GM19023 (cell line): ENCODE data around the gene GSTM5.
A peak's percentile ranks its signal among the peaks of the same experiment; 100 is the strongest.
"Not testable (repeated sequence)": the region's sequence is repeated elsewhere in the genome, so short reads cannot be mapped to it uniquely, and the experiment has no call there.

Experiments used
- ATAC-seq: cut with Tn5 transposase; IDR thresholded peaks from one replicate; pipeline ENCODE4 v1.9.1; 2021; ENCODE audit warnings: mild to moderate bottlenecking, moderate library complexity; ENCODE audit not compliant: unreplicated experiment

Gene GSTM5

DNA sequence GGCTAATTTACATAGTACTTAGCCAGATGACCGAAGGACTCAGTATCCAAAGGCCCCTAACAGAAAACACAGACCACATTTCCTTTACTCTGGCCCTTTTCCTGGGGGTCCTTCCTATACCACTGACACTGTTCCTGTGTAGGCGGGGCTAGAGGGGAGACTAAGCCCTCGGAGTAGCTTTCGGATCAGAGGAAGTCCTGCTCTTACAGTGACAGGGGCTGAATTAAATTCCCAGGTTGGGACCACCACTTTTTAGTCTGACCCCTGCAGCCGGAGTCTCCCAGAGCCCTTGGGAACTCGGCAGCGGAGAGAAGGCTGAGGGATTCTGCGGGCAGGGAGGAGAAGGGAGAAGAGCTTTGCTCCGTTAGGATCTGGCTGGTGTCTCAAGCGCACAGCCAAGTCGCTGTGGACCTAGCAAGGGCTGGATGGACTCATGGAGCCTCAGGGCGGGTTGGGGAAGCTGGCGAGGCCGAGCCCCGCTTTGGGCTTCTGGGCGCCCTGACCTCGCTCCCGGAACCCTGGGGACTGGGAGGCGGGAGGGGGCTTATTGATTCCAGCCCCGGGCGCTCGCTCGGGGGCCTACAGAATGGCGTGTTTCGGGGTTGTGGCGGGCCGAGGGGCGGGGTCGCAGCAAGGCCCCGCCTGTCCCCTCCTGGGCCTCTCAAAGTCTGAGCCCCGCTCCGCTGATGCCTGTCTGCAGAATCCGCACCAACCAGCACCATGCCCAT is at the start of gene GSTM5:
TSS of gene GSTM5 (plus strand) at position 659 of the 728 bp plus-strand sequence. CDS start at position 721, 62 bp downstream.
- not testable (repeated sequence) for ATAC-seq

DNA sequence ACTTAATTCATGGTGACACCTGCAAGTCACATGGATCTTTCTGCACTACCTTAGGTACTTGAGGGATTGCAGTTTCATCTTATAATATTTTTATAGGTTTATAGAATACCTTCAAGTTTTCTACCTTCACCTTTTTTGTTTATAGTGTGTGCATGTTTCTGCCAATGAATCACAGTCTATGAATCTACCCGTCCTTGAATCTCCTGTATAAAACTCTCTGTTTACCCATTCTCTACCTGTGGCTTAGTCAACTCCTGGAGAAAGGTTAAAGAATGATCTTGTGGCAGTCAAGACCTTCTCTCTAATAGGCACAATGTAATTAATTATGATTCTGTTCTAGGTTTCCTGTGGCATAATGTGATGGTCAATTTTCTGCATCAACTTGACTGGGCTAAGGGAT is 47.4 kb upstream of the GSTM5 start:
- ATAC-seq = no peak

DNA sequence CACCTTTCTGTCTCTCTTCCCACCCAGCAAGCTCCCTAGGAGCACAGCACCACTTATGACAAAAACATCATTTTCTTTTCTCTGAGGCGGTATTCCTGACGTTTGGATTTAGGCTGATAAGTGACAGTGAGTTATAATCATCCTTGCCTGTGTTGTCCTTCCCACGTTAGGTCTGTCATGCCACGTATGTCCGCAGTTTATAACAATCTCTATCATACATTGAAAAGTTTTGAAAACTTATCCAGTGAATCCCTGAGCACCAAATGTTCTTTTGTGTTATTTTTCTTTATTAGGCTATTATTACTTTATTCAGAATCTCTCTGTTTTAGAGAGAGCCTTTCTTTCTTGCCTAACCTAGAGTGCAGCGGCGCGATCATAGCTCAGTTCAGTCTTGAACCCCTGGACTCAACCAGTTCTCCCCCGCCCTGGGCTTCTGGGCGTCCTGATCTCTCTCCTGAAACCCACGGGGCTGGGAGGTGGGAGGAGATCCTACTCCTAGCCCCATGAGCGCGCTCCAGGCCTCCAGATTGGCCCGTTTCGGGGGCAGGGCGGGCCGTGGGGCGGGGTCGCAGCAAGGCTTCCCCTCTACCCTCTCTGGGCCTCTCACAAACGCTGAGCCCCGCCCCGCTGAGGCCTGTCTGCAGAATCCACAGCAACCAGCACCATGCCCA is 44.5 kb upstream of the GSTM5 start, which contains the start of gene GSTM2:
TSS of gene GSTM2 (plus strand) at position 606 of the 671 bp plus-strand sequence. CDS start at position 665, 59 bp downstream.
- ATAC-seq = peak; percentile 97

DNA sequence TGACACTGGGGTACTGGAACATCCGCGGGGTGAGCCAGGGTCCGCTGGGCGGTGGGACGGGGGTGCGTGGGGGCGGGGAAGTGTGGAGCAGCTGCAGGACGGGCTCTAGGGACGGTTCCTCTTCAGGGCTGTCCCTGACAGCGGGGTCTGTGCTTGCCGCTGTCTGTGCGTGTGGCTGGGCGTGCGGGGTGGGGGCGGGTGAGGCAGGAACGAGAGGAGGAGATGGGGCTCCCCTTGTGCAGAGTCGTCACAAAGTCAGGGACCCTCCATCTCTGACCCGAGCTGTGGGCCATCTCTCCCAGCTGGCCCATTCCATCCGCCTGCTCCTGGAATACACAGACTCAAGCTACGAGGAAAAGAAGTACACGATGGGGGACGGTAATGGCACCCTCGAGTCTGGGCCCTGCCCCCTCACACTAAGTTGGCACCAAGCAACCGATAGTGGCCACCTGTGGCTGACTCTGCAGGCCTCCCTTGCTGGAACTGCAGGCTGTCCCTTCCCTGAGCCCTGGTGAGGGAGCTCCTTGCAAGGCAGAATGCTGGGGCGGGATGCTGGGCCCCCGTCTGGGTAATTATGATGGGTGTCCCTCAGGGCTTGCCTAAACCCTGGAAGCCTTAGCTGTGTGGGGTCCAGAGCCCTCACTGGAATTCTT is 43.8 kb upstream of the GSTM5 start:
- no peak for ATAC-seq

DNA sequence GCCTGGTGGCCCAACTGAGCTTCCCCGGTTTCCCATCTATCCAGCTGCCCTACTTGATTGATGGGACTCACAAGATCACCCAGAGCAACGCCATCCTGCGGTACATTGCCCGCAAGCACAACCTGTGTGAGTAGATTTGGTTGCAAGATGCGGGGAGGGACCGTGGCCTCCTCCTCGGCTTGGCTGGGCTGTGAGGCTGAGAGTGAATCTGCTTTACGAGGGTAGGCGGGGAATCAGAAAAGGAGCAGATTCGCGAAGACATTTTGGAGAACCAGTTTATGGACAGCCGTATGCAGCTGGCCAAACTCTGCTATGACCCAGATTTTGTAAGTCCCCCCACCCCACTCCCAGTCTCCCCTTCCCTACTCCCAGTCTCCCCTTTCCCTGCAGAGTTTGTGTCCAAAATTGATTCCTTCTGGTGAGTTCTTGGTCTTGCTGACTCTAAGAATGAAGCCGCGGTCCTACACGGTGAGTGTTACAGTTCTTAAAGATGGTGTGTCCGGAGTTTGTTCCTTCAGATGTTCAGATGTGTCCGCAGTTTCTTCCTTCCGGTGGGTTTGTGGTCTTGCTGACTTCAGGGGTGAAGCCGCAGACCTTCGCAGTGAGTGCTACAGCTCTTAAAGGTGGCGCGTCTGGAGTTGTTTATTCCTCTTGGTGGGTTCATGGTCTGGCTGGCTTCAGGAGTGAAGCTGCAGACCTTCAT is 42.7 kb upstream of the GSTM5 start:
- ATAC-seq = no peak

DNA sequence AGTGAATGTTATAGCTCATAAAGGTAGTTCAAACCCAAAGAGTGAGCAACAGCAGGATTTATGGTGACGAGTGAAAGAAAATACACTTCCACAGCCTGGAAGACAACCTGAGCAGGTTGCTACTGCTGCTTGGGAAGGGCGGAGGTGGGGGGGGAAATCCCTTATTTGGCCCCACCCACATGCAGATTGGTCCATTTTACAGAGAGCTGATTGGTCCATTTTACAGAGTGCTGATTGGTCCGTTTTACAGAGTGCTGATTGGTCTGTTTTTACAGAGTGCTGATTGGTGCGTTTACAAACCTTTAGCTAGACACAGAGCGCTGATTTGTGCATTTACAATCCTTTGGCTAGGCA is 42.1 kb upstream of the GSTM5 start:
- not testable (repeated sequence) for ATAC-seq

DNA sequence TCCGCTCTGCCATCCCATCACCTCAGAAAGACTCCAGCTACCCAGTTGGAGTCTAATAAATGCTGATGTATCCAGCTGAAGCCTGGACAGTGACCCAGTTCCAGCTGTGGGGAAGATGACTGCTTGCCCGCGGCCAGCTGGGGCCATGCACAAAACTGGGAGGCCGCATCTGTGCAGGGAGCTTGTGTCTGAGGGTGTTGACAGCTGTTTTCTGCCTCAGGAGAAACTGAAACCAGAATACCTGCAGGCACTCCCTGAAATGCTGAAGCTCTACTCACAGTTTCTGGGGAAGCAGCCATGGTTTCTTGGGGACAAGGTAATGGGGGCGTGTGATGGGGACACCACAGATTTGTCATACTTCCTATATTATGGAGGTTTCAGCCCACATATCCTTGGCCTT is 41.0 kb upstream of the GSTM5 start:
- no peak for ATAC-seq

DNA sequence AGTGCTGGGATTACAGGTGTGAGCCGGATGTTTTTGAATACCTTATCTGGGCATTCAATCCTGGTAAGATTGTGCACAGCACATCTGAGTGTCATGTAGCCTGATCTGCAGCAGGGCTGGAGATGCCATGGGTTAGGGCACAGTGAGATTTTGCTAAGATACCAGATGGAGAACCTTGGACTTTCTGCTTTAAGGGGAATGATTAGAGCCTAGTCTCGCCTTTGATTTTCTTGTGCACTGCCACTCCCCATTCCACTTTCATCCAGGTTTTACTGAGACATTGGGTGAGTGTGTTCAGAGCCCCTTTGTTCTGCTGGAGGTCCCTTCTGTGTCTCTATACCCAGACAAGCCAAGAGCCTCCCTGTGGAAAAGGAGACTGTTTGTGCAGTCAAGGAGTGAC is 38.2 kb upstream of the GSTM5 start:
- ATAC-seq = not testable (repeated sequence)

DNA sequence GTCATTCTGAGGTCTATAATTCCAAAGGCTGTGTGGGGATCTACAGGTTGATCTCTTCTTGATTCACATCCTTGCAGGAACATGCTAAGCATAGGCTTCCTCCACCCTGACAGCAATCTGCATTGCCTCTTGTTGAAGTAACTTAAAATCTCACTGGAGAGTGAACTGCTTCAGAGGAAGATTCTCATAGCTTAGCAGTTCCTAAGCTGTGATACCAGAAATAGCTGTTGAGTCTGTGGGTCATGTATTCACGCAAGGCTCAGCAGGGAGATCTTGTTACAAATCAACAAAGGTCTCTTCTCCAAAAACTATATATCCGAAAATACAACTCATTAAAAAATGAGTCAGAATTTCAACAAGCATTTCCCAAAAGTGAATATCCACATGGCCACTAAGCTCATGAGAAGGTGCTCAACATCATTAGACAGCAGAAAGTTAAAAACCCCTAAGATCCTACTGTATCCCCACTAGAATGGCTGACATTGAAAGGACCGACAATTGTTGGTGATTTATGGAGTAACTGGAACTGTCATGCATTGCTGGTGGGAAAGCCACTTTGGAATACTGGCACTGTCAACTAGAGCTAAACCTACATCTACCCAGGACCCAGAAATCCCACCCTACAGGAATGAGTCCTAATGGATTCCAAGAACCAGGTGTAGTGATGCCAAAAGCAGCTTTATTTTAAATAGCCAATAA is 35.2 kb upstream of the GSTM5 start:
- not testable (repeated sequence) for ATAC-seq

DNA sequence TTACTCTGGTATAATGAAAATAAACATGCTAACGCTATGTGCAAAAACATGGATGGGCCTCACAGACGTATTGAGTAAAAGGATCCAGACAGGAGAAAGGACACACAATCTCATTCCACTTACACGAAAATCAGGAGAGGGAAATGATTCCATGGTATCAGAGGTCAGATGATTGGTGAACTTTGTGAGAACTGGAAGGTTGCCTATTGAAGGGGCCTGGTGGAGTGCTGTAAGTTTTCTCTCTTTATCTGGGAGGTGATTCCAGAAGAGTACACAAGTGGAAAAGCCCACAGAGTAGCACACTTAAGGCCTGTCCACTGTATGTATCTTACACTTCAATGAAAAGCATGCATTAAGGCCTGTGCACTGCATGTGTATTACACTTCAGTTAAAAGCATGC is 34.6 kb upstream of the GSTM5 start:
- no peak for ATAC-seq

DNA sequence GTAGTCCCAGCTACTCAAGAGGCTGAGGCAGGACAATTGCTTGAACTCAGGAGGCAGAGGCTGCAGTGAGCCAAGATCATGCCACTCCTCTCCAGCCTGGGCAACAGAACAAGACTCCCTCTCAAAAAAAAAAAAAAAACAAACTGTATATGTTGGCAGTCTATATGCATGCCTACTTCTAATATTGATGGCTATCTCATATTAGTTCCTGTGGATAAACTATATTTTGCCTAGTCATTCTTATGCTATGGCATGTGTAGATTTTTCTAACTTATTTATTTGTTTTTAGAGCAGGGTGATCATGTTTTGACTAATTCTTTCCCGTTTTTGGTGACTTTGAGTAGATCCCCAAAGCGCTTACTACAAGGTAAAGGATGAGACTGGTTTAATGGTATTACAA is 33.4 kb upstream of the GSTM5 start:
- ATAC-seq = not testable (repeated sequence)

DNA sequence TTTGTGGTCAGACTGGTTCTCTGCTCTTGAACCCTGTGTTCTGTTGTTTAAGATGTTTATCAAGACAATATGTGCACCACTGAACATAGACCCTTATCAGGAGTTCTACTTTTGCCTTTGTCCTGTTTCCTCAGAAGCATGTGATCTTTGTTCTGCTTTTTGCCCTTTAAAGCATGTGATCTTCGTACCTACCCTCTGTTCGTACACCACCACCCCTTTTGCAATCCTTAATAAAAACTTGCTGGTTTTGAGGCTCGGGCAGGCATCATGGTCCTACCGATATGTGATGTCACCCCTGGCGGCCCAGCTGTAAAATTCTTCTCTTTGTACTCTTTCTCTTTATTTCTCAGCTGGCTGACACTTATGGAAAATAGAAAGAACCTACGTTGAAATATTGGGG is 27.3 kb upstream of the GSTM5 start:
- ATAC-seq = not testable (repeated sequence)

DNA sequence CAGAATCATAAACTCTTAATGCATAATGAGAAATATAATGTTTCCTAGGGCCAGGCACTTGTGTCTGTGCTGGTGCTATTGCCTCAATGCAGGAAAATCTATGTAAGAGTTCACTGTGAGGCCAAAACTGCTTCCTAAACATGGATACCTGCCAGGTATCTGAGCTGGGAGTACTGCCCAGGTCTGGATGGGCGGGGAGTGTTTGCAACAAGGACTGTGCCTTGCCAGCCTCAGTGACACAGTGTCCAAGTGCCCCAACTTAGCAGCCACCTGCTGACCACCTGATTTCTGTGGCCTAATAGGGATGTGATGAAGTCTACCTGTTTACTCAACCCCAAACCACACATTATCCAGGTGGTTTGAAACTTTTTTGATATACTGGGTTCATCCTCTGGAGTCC is 26.7 kb upstream of the GSTM5 start:
- ATAC-seq = not testable (repeated sequence)

DNA sequence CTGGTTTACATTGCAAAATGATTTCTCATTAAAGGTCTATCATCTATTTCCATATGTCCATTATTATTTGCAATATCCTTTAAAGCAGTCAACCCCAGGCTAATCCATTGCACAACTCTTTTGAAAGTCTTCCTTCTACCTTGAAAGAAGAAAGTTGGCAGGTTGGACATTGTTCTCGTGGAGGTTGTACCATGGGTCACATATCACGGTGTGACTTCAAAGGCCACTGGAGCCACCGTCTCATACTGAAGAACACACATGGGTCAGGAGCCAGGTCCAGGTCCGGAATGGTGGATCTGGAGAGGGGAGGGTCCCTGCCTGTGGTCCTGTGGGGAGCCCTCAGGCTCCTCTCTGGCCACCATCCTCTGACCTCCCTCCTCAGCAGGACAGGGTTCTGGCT is 26.2 kb upstream of the GSTM5 start:
- not testable (repeated sequence) for ATAC-seq

DNA sequence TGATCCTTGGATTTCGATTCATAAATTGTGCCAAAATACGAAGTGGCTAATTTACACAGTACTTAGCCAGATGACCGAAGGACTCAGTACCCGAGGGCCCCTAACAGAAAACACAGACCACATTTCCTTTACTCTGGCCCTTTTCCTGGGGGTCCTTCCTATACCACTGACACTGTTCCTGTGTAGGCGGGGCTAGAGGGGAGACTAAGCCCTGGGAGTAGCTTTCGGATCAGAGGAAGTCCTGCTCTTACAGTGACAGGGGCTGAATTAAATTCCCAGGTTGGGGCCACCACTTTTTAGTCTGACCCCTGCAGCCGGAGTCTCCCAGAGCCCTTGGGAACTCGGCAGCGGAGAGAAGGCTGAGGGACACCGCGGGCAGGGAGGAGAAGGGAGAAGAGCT is 24.9 kb upstream of the GSTM5 start:
- not testable (repeated sequence) for ATAC-seq

DNA sequence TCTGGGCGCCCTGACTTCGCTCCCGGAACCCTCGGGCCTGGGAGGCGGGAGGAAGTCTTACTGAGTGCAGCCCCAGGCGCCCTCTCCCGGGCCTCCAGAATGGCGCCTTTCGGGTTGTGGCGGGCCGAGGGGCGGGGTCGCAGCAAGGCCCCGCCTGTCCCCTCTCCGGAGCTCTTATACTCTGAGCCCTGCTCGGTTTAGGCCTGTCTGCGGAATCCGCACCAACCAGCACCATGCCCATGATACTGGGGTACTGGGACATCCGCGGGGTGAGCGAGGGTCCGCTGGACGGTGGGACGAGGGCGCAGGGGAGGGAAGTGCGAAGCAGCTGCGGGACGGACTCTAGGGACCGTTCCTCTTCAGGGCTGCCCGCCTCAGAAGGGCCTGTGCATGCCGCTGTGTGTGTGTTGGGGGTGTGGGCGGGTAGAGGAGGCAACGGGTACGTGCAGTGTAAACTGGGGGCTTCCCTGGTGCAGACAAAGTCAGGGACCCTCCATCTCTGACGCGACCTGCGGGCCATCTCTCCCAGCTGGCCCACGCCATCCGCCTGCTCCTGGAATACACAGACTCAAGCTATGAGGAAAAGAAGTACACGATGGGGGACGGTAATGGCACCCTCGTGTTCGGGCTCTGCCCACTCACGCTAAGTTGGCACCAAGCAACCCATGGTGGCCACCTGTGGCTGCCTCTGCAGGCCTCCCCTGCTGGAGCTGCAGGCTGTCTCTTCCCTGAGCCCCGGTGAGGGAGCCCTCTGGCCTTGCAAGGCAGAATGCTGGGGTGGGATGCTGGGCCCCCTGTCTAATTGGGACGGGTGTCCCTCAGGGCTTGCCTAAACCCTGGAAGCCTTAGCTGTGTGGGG is 24.2 kb upstream of the GSTM5 start, which contains the start of gene GSTM1:
TSS of gene GSTM1 (plus strand) at position 177 of the 859 bp plus-strand sequence. CDS start at position 234, 57 bp downstream.
- no peak for ATAC-seq

DNA sequence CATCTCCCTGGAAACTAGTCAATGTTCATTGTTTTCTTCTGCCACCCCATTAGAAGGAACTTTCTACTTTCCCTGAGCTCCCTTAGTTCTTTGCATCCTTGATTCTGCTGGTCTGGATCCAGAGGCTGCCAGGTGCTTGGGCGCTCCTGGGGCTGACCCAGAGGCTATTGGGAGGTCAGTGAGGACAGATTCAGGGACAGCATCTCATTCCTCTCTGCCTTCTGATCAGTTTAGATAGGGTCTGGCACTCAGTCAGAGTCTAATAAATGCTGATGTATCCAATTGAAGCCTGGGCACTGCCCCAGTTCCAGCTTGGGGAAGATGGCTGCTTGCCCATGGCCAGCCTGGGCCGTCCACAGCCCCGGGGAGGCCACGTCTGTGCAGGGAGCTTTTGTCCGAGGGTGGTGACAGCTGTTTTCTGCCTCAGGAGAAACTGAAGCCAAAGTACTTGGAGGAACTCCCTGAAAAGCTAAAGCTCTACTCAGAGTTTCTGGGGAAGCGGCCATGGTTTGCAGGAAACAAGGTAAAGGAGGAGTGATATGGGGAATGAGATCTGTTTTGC is 22.1 kb upstream of the GSTM5 start:
- no peak for ATAC-seq

DNA sequence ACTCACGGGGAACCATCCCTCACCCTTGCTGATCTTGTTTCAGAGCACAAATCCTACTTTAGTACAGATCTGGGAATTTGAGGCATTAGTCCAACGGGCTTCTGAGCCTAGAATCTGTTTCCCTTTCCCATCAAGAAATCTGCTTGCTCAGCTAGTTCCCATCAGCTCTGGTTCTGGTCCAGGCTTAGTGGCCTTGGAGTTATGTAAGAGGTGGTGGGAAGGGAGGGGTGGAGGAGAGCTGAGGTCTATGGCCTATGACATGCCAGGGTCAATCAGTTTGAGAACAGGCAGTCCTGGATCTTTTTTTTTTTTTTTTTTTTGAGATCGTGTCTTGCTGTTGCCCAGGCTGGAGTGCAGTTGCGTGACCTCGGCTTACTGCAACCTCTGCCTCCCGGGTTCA is 20.3 kb upstream of the GSTM5 start:
- ATAC-seq = no peak

DNA sequence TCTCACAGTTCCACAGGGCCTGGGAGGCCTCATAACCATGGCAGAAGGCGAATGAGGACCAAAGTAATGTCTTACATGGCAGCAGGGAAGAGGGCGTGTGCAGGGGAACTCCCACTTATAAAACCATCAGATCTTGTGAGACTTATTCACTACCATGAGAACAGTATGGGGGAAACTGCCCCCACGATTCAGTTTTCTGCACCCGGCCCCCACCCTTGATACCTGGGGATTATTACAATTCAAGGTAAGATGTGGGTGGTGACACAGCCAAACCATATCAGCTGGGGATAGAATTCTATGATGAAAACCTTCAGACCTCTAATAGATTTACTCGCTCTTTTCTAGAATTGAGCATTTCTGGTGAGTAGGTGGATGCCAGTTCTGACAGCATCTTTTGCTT is 17.7 kb upstream of the GSTM5 start:
- ATAC-seq = not testable (repeated sequence)
